Gastroesophageal sphincter (tissue), 3 donors: ENCODE data around the gene DNPH1.

Experiments used
- POLR2A ChIP-seq, 2 donors: fragments of 450-650 bp; IDR thresholded peaks; one replicate each; pipeline ENCODE4 v1.6.1; 2017; ENCODE audit warnings: antibody characterized with exemption in 2 of 2, mild to moderate bottlenecking in 2 of 2, moderate library complexity in 1 of 2
- TF ChIP-seq, protein P1 (sequence below), 4 experiments: fragments of 200-600 bp in 2 of 4; fragments of 450-650 bp in 2 of 4; sonication (generic) in 1 of 4; IDR thresholded peaks; one replicate each; pipeline ENCODE4 v1.5.1; 2017 to 2019; ENCODE audit warnings: antibody characterized with exemption in 4 of 4, mild to moderate bottlenecking in 2 of 4, moderate library complexity in 2 of 4

DNA sequence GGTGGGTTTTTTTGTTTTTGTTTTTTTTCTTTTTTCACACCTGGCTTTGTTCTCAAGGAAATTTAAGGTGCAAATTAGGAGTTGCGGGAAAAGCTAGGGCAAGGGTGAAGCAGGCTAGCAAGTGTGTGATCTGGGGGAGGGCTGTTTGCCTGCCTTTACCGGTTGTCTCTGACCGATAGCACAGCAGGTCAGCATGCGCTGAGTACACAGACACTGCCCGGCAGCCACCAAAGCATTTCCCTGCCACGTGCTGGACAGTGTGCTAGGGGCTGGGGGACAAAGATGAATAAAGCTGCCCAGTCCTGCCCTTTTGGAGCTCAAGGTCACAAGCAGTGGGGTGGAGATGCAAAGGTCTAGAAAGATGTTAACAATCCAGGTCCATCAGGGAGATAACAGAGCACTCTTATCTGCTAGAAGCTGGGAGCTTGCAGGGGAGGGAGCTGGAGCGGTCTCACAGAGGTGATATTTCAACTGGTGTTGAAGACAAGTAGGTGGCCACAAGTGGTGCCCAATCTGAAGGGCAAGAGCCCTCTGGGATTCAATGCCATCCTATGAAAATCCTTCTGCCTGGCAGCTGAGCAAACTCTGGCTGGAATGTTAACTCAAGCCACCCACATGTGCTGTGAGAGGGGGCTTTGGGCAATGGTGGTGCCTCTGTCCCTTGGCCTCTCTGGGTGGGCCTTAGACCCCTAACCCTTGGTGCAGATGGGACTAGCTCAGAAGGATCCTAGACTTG is 38.5 kb upstream of the DNPH1 start:
- TF ChIP-seq, protein P1, sequence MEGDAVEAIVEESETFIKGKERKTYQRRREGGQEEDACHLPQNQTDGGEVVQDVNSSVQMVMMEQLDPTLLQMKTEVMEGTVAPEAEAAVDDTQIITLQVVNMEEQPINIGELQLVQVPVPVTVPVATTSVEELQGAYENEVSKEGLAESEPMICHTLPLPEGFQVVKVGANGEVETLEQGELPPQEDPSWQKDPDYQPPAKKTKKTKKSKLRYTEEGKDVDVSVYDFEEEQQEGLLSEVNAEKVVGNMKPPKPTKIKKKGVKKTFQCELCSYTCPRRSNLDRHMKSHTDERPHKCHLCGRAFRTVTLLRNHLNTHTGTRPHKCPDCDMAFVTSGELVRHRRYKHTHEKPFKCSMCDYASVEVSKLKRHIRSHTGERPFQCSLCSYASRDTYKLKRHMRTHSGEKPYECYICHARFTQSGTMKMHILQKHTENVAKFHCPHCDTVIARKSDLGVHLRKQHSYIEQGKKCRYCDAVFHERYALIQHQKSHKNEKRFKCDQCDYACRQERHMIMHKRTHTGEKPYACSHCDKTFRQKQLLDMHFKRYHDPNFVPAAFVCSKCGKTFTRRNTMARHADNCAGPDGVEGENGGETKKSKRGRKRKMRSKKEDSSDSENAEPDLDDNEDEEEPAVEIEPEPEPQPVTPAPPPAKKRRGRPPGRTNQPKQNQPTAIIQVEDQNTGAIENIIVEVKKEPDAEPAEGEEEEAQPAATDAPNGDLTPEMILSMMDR (IDR thresholded peaks at IDR 0.05): no peak
- TF ChIP-seq POLR2A (IDR thresholded peaks at IDR 0.05): no peak
